ENCODE measurements around the gene DNM1.

GRCh38 chr9:128251732-128252100 lies 48.5 kb downstream of the DNM1 start:
- TF ChIP-seq ZBTB33 (IDR thresholded peaks at IDR 0.05) (no peak), TAF1 (conservative IDR thresholded peaks at IDR 0.05) (no peak), CTCF (IDR thresholded peaks at IDR 0.05; ENCODE audit: low read depth, low read length, missing input control) (no peak), ATF3 (IDR thresholded peaks at IDR 0.05) (no peak), NR2F2 (IDR thresholded peaks at IDR 0.05) (peak; percentile 85), REST (IDR thresholded peaks at IDR 0.05) (no peak), RAD21 (IDR thresholded peaks at IDR 0.05) (no peak), MAX (IDR thresholded peaks at IDR 0.05) (no peak), HNF4G (IDR thresholded peaks at IDR 0.05) (no peak), EGR1 (IDR thresholded peaks at IDR 0.05; ENCODE audit: low read depth in 2 of 2) (no peak), FOXA1 (IDR thresholded peaks at IDR 0.05) (no peak)

Data from liver (tissue), 3 donors.